Transverse colon (tissue), 4 donors: Measurements from ENCODE around the gene ERC2. TPM values are rescaled to one million over a fixed set of nuclear protein-coding genes. Genes with fewer than 3 reads are reported as not detected.

Experiments
- DNase-seq: peaks from one replicate; pipeline ENCODE4 v3.0.0-alpha.2; 2019
- H3K27ac ChIP-seq, 4 donors: fragments of 200-600 bp; sonication (generic); 2 replicates each; pipeline ENCODE4 v1.5.1; 2016 to 2018; ENCODE audit warnings: inconsistent platforms in 4 of 4
- H3K27me3 ChIP-seq: fragments of 200-600 bp; sonication (generic); 2 replicates; pipeline ENCODE4 v1.5.1; 2017; ENCODE audit warnings: inconsistent platforms
- H3K36me3 ChIP-seq, 4 donors: fragments of 200-600 bp; sonication (generic); 2 replicates each; pipeline ENCODE4 v1.5.1; 2017 to 2019; ENCODE audit warnings: inconsistent platforms in 4 of 4
- H3K4me1 ChIP-seq, 4 donors: fragments of 200-600 bp; sonication (generic); 2 replicates each; pipeline ENCODE4 v1.5.1; 2017 to 2020; ENCODE audit warnings: inconsistent platforms in 4 of 4
- H3K4me3 ChIP-seq, 4 donors: fragments of 200-600 bp; sonication (generic); 1 replicate in 1 of 4; 2 replicates in 3 of 4; pipeline versions ENCODE4 v1.5.1 to v1.6.1; 2017 to 2019; ENCODE audit warnings: inconsistent platforms in 4 of 4
- H3K9me3 ChIP-seq, 2 donors: fragments of 200-600 bp; sonication (generic); 2 replicates each; pipeline ENCODE4 v1.5.1; 2017 to 2019; ENCODE audit warnings: inconsistent platforms in 2 of 2
- CTCF ChIP-seq, 5 experiments: fragments of 200-600 bp in 3 of 5; fragments of 450-650 bp in 2 of 5; sonication (generic) in 3 of 5; IDR thresholded peaks; 1 replicate in 2 of 5; 2 replicates in 3 of 5; pipeline ENCODE4 v1.5.1; 2016 to 2017; ENCODE audit warnings: antibody characterized with exemption in 5 of 5, inconsistent platforms in 3 of 5, mild to moderate bottlenecking in 2 of 5, moderate library complexity in 1 of 5
- EP300 ChIP-seq: sonication (generic); formaldehyde crosslinking; IDR thresholded peaks from one replicate; pipeline ENCODE4 v1.6.1; 2017; ENCODE audit warnings: antibody characterized with exemption, low read depth
- POLR2A ChIP-seq: fragments of 450-650 bp; IDR thresholded peaks from one replicate; pipeline ENCODE4 v1.6.1; 2016; ENCODE audit warnings: antibody characterized with exemption, mild to moderate bottlenecking, moderate library complexity
- POLR2AphosphoS5 ChIP-seq, 3 donors: sonication (generic); formaldehyde crosslinking; IDR thresholded peaks; one replicate each; pipeline ENCODE4 v1.6.1; 2016; ENCODE audit warnings: antibody characterized with exemption in 3 of 3
- WGBS, 2 donors: methylation state at CpG; one replicate each; pipeline ENCODE4 v1.1.5; 2018; ENCODE audit warnings: low coverage in 1 of 2; 5-methylcytosine and 5-hydroxymethylcytosine counted together
- in situ Hi-C, 4 donors: fragments of 200-750 bp; cut with MboI; loops; one replicate each; pipeline versions ENCODE4 v1.15.0 to v1.15.1; 2017; ENCODE audit warnings: low sequenced_read_pairs in 3 of 4, low pct_ligation_motif_present in 1 of 4, low pct_unique_long_range_greater_than_20kb in 1 of 4
- intact Hi-C: fragments of 100-400 bp; cut with DNase I; formaldehyde crosslinking; loops from one replicate; pipeline ENCODE4 v1.15.1; 2023; ENCODE audit warnings: low total_unique reads
- total RNA-seq, 4 donors: library from RNA; depleted of rRNA; stranded (reverse); fragments of >200 nt; gene quantifications; one replicate each; pipeline ENCODE4 v1.1.0, GENCODE V29; 2016

ERC2 gene
- total RNA-seq, 4 donors from 2014 or later = 0.41 to 1.3 TPM; not detected in 2

DNA sequence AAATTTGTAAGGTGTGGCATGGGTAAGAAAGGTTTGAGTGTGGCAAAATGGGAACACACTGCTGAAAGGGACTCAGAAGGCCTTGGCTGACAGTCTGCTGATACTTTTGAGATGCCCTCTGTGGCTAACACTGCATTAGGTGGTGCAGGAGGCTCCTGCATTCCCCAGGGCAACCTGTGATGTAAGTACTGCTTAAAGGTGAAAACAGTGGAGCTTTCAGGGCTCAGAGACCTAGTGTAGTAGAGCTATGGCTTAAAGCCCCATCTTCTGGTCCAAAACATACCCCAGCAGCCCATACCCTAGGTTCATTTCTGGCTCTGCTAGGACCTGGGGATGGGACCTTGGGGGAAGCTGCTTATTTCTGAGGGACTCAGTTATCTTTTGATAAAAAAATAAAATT lies 374.1 kb downstream of the ERC2 start:
- intact Hi-C loops = no loop called here
- no peak overlapping the region for H3K27ac ChIP-seq

DNA sequence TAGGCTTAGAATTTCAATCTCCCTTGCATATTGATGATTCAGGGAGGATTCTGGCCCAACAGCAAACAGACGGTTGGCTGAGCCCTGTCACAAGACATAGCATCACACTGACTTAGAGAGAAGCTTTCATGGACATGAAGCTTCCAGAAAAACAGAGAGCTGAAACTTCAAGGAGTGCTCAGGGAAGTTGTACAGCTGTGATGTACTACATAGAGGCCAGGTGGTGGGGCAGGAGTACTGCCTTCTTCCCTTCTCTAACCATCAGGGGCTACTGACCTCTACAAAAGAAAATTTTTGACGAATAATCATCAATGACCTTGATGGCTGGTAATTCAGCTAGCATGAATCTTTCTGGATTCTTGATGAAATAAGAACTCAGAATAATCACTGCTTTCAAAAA lies 378.5 kb downstream of the ERC2 start:
- in situ Hi-C loops = no loop called here
- no peaks in the 10 kb centered on the region for H3K27me3 ChIP-seq
- H3K9me3 ChIP-seq = no peaks in the 10 kb centered on the region
- H3K4me1 ChIP-seq = no peaks in the 10 kb centered on the region
- WGBS, 2 donors = 83 to 93% methylated on average over 2 of the region's 2 CpGs
- H3K4me3 ChIP-seq = no peak overlapping the region
- no peak for DNase-seq
- no peaks in the 10 kb centered on the region for H3K36me3 ChIP-seq
- H3K27ac ChIP-seq = no peak overlapping the region
- intact Hi-C loops = no loop called here
- TF ChIP-seq CTCF (IDR thresholded peaks at IDR 0.05) = no peak
- no peak for TF ChIP-seq POLR2AphosphoS5 (IDR thresholded peaks at IDR 0.05)
- no peak for TF ChIP-seq POLR2A
- TF ChIP-seq EP300 = no peak

More for the DNA sequence above, 374.1 kb downstream of the ERC2 start:
- H3K9me3 ChIP-seq = no peaks in the 10 kb centered on the region
- no peak overlapping the region for H3K4me3 ChIP-seq
- H3K36me3 ChIP-seq = no peaks in the 10 kb centered on the region
- no peak for DNase-seq
- no peak for TF ChIP-seq POLR2A
- no peak for TF ChIP-seq EP300
- TF ChIP-seq CTCF (IDR thresholded peaks at IDR 0.05) = no peak
- H3K4me1 ChIP-seq = no peaks in the 10 kb centered on the region
- in situ Hi-C loops = no loop called here
- no peaks in the 10 kb centered on the region for H3K27me3 ChIP-seq

DNA sequence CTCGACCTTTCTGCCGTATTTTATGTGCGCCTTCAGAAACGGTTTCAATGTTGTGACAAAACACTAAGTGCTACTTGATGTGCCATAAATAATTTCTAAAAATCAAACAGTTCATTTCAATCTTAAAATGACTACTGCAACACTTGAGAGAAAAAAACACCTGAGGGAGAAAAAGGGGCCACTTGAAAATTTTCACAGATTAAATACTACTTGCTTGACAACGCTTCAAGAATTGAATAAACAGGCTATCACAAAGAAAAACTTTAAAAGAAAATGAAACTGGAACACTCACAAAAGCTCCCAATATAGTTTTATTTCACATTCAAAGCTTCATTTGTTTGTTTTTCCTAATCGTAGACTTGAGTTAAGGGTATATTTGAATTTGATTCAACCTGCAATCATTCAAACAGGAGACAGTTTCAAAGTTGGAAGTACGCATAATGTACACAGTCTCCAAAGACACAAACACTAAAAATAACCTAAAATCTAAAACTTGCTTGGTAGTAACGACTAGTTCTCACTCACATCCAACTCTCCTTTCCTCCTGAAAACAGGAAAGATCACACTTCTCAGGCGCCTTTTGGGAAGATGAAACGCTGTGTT lies 380.7 kb downstream of the ERC2 start:
- Histone ChIP-seq H3K27ac (no peak overlapping the region), H3K4me1 (no peaks in the 10 kb centered on the region), H3K36me3 (no peaks in the 10 kb centered on the region), H3K9me3 (no peaks in the 10 kb centered on the region), H3K27me3 (no peaks in the 10 kb centered on the region), H3K4me3 (no peak overlapping the region)
- WGBS, 2 donors = 61 to 69% methylated on average over 10 of the region's 10 CpGs
- no peak for TF ChIP-seq EP300
- no peak for TF ChIP-seq CTCF (IDR thresholded peaks at IDR 0.05)
- no peak for TF ChIP-seq POLR2A
- TF ChIP-seq POLR2AphosphoS5 (IDR thresholded peaks at IDR 0.05) = no peak
- intact Hi-C loops (no loop called here), in situ Hi-C loops (no loop called here)
- DNase-seq = no peak

- H3K27me3 ChIP-seq = no peaks in the 10 kb centered on the region
- H3K4me3 ChIP-seq = no peak overlapping the region
- DNase-seq = no peak
- intact Hi-C loops = no loop called here
- H3K36me3 ChIP-seq = no peaks in the 10 kb centered on the region
- no peaks in the 10 kb centered on the region for H3K4me1 ChIP-seq
- 20 to 64% methylated on average over 1 of the region's 1 CpG for WGBS, 2 donors
- in situ Hi-C loops = no loop called here
- H3K9me3 ChIP-seq = no peaks in the 10 kb centered on the region
- H3K27ac ChIP-seq = no peak overlapping the region
- no peak for TF ChIP-seq CTCF (IDR thresholded peaks at IDR 0.05)
- TF ChIP-seq POLR2AphosphoS5 (IDR thresholded peaks at IDR 0.05) = no peak
- TF ChIP-seq POLR2A = no peak
- TF ChIP-seq EP300 = no peak
Measured at GRCh38 chr3:56086355-56086754, 381.9 kb downstream of the ERC2 start.
